GM19463 (cell line): ENCODE data around the gene CASKIN1.
"Not testable (repeated sequence)": the region's sequence is repeated elsewhere in the genome, so short reads cannot be mapped to it uniquely, and the experiment has no call there.

Experiments used
- ATAC-seq: cut with Tn5 transposase; IDR thresholded peaks from one replicate; pipeline ENCODE4 v1.9.1; 2021; ENCODE audit warnings: mild to moderate bottlenecking, moderate library complexity; ENCODE audit not compliant: unreplicated experiment

The CASKIN1 gene, protein sequence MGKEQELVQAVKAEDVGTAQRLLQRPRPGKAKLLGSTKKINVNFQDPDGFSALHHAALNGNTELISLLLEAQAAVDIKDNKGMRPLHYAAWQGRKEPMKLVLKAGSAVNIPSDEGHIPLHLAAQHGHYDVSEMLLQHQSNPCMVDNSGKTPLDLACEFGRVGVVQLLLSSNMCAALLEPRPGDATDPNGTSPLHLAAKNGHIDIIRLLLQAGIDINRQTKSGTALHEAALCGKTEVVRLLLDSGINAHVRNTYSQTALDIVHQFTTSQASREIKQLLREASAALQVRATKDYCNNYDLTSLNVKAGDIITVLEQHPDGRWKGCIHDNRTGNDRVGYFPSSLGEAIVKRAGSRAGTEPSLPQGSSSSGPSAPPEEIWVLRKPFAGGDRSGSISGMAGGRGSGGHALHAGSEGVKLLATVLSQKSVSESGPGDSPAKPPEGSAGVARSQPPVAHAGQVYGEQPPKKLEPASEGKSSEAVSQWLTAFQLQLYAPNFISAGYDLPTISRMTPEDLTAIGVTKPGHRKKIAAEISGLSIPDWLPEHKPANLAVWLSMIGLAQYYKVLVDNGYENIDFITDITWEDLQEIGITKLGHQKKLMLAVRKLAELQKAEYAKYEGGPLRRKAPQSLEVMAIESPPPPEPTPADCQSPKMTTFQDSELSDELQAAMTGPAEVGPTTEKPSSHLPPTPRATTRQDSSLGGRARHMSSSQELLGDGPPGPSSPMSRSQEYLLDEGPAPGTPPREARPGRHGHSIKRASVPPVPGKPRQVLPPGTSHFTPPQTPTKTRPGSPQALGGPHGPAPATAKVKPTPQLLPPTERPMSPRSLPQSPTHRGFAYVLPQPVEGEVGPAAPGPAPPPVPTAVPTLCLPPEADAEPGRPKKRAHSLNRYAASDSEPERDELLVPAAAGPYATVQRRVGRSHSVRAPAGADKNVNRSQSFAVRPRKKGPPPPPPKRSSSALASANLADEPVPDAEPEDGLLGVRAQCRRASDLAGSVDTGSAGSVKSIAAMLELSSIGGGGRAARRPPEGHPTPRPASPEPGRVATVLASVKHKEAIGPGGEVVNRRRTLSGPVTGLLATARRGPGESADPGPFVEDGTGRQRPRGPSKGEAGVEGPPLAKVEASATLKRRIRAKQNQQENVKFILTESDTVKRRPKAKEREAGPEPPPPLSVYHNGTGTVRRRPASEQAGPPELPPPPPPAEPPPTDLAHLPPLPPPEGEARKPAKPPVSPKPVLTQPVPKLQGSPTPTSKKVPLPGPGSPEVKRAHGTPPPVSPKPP (N-terminal part only)

DNA sequence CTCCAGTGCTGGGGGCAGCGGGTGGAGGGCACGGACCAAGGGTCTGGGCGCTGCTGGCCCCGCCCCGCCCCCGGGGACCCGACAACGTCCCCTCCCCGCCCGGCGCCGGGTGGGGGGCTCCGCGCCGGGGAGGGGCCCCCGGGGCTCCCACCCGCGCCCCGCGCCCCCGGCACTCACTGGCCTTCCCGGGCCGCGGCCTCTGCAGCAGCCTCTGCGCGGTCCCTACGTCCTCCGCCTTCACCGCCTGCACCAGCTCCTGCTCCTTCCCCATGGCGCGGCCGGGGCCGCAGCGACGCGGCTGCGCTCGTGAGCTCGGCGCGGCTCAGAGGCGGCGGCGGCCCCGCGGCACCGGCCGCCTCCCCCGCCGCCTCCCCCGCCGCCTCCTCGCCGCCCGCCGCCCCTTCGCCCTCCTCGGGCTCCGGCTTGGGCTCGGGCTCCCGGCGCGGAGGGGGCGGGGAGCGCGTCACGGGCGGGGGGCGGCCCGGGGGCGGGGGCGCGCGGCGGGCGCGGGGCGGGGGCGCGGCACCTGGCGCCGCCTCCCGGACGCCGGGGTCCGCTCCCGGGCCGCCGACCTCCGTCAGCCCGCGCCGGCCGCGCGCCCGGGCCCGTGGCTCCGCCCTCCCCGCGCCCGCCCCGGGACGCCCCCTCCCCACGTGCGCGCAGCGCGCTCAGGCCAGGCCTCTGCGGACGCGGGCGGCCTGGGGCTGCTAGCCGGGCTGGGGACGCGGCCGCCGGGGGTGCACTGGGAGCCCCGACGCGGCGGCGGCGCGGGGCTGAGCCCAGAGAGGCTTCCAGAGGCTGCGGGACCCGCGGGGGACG is at the start of gene CASKIN1:
Gene CASKIN1, minus strand, starts transcription at position 444 of the 819 bp plus-strand sequence. Its CDS starts 173 bp downstream, at position 271.
- ATAC-seq, result no peak

DNA sequence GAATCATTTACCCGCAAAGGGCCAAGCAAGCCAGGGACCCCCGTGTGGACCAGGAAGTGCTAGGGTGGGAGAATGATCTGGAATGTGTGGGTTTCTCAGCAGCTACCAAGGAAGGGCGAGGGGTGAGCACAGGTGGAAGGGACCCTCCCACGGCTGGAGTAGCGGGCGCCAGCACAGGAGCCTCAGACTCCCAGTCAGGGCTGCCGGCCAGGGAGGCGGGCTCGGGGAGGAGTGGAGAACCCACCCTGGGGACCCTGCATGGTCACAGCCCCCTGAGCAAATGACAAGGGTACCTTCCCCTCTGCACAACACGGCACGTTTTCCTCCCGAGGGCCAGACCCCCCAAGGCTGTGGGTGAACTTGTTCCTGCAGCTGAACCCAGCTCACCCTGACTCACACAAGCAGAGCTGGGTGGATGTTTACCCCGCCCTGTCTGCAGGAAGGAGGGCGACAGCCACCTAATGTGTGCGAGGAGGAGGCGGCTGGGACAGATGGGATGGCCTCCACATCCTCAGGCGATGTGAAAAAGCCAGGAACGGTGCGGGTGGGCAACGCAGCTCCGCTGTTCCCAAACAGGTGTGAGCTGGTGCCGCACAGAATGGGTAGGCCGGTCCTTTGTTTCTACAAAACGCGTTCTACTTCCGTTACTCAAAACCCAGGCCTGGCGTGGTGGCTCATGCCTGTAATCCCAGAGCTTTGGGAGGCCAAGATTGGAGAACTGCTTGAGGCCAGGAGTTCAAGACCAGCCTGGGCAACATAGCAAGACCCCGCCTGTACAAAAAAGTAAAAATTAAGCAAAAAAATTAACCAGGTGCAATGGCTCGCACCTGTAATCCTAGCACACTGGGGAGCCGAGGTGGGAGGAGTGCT is 48.8 kb upstream of the CASKIN1 start:
- no peak for ATAC-seq

DNA sequence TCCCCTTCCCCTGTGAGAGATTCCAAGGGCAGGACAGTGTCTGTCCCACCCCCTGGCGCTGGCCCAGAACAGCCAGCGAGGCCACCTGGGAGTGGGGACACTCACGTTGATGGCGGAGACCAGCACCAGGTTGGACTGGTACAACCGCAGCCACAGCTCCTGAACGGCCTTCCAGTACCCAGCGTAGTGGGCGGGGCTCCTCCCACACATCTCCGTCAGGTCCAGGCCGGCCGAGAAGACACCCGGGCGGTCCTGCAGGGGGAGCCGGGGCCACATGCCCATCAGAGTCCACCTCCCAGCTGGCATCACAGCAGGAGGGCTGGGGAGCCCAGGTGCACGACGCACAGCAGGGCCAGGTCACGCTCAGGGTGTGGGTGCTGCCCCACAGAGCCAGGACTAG is 47.9 kb upstream of the CASKIN1 start:
- no peak for ATAC-seq

DNA sequence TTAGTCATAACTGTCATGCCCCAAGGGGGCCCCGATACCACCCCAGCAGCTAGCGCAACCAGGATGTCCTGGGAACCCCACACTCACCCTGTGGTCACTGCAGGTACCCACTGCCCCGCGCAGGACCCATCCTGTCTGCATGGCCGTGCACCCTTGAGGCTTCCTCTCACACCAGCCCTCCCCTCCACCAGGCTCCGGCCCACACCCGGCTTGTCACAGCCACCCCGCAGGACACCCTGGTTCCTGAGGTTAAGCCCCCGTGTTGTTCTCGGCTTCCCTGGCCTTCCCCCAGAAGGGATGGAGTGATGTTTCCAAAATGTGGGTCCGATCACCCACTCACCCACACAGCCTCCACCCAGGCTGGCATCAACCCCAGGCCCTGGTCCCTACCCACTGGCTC is 47.4 kb upstream of the CASKIN1 start:
- no peak for ATAC-seq

DNA sequence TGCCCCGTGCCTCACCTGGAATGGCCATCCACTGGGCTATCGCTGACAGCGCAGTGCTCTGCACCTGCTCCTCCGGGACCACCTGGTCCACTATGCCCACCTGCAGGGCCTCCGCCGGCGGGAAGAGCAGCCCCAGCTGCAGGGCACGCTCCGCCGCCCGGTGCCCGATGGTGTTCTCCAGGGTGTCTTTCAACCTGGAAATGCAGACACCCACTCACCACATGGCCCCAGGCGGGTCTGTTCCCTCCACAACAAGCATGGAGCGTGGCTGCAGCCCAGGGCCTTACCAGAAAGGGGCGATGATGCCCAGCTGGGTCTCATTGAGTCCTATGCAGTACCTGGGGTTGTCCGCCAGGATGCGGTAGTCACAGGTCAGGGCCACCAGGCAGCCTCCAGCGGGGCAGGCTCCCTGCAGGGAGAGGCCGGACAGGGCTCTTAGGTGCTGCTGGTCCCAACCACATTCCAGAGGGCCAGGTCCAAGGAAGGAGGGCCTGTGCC is 46.7 kb upstream of the CASKIN1 start:
- ATAC-seq, result no peak

DNA sequence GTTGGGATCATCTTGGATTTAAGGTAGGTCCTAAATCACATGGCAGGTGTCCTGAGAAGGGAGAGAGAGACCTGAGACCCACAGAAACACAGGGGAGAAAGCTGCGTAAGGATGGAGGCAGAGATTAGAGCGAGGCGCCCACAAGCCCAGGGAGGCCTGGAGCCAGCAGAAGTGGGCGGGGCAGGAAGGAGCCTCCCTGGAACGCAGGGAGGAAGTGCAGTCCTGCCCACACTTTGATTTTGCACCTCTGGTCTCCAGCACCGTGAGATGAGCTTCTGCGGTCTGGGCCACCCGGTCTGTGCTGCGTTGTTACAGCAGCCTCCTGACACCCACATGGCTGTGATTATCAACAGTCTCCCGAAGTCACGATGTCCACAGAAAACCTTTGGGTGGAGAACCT is 46.2 kb upstream of the CASKIN1 start:
- no peak for ATAC-seq

DNA sequence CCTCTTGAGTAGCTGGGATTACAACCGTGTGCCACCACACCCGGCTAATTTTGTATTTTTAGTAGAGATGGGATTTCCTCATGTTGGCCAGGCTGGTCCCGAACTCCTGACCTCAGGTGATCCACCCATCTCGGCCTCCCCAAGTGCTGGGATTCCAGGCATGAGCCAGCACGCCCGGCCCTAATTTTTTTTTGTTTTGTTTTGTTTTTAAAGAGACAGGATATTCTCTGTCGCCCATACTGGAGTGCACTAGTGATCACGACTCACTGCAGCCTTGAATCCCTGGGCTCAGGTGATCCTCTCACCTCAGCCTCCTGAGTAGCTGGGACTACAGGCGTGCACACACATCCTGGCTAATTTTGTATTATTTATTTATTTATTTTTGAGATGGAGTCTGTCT is 43.9 kb upstream of the CASKIN1 start:
- not testable (repeated sequence) for ATAC-seq

DNA sequence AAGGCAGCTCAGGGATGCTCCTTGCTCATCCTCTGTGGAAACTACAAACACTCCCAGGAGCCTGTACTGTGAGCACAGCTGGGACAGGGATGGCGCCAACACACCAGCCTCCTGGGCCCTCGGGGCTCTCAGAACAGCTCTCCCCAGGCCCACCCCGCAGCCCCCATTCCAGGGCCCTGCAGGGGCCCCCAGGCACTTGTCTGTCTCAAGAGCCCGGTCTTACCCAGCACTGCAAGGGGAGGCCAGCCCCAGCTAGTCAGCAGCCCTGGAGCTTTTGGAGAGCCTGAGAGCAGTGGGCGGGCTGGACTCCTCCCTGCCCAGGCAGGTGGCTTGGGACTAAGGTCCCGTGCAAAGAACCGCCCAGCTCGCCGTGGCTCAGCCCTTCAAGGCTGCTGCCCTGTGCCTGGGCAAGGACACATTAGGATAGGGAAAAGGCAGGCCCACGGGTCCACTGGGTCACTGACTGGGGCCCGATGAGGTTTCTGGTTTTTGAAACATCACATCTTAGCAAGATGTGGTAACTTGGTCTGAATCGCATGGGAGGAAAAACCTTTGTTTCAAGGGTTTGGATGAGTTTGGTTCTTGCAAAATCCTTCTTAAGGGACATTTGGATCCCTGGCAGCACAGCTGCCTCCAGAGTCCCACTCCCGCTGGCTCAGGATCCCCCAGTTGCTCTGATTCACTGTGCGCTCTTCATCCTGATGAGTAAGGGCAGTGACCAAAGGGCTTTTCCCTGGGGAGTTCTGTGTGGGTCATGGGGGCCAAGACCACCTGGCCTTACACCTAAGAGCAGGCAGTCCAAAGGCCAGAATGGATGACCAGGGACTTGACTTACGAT is 42.7 kb upstream of the CASKIN1 start:
- ATAC-seq, result no peak

DNA sequence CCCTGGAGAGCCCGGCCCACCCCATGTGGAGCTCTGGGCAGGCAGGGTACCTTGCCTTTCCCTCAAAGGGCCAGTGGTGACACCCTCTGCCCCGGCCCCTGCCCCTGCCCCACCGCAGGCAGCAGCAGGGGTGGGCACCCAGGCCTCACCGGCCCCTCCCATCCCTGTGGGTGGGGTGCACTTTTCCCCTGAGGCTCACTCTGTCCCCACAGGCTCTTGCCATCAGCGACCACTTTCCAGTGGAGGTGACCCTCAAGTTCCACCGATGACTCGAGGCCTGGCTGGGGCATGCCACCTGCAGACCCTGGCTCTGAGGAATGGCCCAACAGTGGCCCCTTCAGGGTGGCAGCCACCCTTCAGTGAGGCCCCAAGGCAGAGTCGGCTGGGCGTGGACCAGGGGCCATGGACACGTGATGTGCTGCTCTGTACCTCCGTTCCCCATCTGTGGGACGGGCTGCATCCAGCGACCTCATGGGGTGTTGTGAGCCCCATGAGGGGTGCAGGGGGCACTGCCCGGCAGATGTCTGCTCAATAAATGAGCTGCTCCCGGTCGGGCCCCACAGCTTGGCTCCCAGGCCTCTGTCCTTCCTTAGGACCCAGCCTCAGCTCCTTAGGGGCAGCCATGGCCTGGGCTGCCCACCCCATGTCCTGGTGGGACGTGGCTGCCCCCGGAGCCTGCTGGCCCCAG is 41.9 kb upstream of the CASKIN1 start:
- no peak for ATAC-seq

DNA sequence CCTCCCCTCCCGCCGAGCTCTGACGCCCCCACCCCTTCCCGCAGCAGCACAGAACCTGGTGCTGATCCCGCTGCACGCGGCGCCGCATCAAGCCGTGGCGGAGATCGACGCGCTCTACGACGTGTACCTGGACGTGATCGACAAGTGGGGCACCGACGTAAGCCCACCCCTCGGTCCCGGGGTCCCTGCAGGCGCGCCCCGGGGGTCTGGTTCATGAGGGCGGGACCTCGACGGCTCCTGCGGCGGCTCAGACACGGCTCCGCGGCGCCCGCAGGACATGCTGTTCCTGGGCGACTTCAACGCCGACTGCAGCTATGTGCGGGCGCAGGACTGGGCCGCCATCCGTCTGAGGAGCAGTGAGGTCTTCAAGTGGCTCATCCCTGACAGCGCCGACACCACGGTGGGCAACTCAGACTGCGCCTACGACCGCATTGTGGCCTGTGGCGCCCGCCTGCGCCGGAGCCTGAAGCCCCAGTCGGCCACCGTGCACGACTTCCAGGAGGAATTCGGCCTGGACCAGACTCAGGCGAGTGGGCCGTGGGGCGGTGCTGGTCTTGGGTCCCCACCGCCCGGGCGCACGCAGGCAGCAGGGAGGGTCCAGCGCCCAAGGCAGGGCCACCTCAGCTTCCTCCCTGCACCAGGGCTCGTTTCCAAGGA is 41.2 kb upstream of the CASKIN1 start:
- no peak for ATAC-seq

DNA sequence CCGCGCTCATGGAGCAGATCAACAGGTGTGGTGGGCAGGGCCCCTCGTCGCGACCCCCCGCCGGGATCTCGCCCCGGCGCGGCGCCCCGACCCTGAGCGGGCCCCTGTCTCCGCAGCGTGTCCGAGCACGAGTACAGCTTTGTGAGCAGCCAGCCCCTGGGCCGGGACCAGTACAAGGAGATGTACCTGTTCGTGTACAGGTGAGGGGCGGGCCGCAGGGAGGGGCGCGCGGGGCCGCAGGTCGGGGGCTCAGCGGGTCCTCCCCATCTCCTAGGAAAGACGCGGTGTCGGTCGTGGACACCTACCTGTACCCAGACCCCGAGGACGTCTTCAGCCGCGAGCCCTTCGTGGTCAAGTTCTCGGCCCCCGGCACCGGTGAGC is 40.7 kb upstream of the CASKIN1 start:
- no peak for ATAC-seq

DNA sequence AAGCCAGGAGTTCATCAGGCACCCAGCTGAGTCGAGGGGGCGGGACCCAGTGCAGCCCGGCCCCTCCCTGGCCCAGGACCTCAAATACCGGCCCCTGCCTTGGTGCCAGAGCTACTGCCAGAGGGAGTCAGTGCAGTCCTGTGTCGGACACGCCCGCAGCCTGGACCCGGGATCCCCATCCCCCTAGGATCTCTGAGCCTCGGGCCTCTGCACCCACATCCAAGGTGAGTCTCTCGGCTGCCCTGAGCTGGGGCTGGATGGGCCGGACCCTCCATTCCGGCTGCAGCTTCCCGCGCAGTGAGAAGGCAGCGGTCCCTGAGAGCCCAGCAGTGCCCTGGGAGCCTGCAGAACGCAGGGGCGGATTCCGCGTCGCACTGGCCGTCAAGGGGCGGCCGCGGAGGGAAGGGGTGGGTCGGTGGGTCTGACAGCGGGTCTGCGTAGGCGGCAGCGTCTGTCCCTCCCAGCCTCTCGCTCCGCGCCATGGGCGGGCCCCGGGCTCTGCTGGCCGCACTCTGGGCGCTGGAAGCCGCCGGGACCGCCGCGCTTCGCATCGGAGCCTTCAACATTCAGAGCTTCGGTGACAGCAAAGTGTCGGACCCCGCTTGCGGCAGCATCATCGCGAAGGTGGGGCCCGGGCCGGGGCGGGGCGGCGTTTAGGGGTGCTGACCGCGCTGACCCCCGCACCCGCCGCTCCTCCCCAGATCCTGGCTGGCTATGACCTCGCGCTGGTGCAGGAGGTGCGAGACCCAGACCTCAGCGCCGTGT is 40.1 kb upstream of the CASKIN1 start, which contains the start of gene DNASE1L2:
Gene DNASE1L2, plus strand, starts transcription at position 108 of the 765 bp plus-strand sequence. Its CDS starts 373 bp downstream, at position 481.
- ATAC-seq, result no peak

DNA sequence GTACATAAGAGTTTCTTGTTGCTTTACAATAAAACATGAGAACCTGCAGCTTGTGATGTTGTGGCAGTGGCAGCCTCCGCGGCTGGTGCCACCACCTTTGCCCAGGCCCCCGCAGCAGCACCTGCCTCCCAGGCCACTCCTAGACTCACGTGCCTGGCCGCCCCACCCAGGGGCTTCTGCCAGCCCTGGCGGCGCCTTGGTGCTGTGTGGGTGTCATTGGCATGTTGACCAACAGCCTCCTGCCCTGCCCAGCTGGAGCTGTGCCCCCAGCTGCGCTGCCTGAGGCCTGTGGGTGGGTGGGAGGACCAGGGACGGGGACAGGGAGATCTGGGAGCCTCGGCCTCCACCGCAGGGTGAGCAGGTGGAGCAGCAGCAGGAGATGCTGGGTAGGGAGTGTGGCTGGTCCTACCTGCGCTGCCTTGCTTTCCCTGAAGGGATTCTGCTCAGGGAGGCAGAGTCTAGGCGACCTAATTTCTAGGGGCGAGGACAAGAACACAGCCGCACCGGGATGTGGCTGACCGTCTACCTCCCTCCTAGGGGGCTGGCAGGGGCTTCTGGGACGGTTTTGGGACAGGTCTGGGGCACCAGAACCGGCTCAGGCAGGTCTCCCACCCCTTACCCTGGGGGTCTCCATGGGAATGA is 39.4 kb upstream of the CASKIN1 start:
- ATAC-seq, result no peak

DNA sequence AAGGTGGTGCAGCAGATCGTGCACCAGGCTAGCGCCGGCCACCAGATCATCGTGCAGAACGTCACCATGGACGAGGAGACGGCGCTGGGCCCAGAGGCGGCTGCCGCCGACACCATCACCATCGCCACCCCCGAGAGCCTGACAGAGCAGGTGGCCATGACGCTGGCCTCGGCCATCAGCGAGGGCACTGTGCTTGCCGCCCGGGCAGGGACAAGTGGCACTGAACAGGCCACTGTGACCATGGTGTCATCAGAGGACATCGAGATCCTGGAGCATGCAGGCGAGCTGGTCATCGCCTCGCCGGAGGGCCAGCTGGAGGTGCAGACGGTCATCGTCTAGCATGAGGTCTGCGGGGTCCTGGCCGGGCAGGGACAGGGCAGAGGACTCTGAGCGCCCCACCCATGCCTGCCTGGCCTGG is 38.8 kb upstream of the CASKIN1 start:
- no peak for ATAC-seq

DNA sequence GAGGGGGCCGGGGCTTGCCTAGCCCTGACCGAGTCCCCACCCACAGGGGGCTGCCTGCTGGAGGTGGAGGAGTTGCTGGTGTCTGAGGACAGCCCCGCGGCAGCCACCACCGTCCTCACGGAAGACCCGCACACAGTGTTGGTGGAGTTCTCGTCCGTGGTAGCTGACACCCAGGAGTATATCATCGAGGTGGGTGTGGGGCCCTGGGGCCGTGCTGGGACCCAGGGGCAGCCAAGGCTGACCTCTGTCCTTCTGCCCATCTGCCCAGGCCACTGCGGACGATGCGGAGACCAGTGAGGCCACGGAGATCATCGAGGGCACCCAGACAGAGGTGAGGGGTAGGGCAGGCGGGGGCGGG is 38.4 kb upstream of the CASKIN1 start:
- ATAC-seq, result no peak
